AG10803 (cell line): ENCODE measurements around the gene CCDC91.

Source experiments
- DNase-seq: peaks from one replicate; pipeline ENCODE4 v3.0.0; 2010; ENCODE audit warnings: low read depth
- H3K4me3 ChIP-seq: 2 replicates; pipeline ENCODE4 v1.5.1; 2011; ENCODE audit warnings: mild to moderate bottlenecking, low read length, control low read depth
- CTCF ChIP-seq: conservative IDR thresholded peaks from 2 replicates; pipeline ENCODE4 v1.5.1; 2011; ENCODE audit warnings: mild to moderate bottlenecking, low read length, control low read depth, inconsistent platforms

CCDC91 gene

GRCh38 chr12:28497889-28498411 is 307.7 kb downstream of the CCDC91 start:
- DNase-seq: peak; percentile 16
- TF ChIP-seq CTCF: no peak

GRCh38 chr12:28498850-28499249 is 308.6 kb downstream of the CCDC91 start:
- peak; percentile 4 for DNase-seq
- H3K4me3 ChIP-seq: no peak overlapping the region
- no peak for TF ChIP-seq CTCF

More at GRCh38 chr12:28497889-28498411, 307.7 kb downstream of the CCDC91 start:
- H3K4me3 ChIP-seq: no peak overlapping the region

GRCh38 chr12:28500373-28501024 is 310.2 kb downstream of the CCDC91 start:
- DNase-seq: peak; percentile 22
- no peak overlapping the region for H3K4me3 ChIP-seq
- TF ChIP-seq CTCF: no peak

- TF ChIP-seq CTCF: no peak
- peak; percentile 49 for DNase-seq
- H3K4me3 ChIP-seq: no peak overlapping the region
Observed at GRCh38 chr12:28506271-28506670, 316.0 kb downstream of the CCDC91 start.

GRCh38 chr12:28507033-28507432 is 316.8 kb downstream of the CCDC91 start:
- DNase-seq: peak; percentile 92
- TF ChIP-seq CTCF: no peak

GRCh38 chr12:28507867-28508266 is 317.6 kb downstream of the CCDC91 start:
- TF ChIP-seq CTCF: no peak
- no peak overlapping the region for H3K4me3 ChIP-seq
- DNase-seq: no peak

More at GRCh38 chr12:28507033-28507432, 316.8 kb downstream of the CCDC91 start:
- no peak overlapping the region for H3K4me3 ChIP-seq

GRCh38 chr12:28512406-28512805 is 322.1 kb downstream of the CCDC91 start:
- no peak for DNase-seq
- no peak for TF ChIP-seq CTCF
- no peak overlapping the region for H3K4me3 ChIP-seq
